GM18870 (cell line): ENCODE results near the gene TMEM217.
A peak's percentile ranks its signal among the peaks of the same experiment; 100 is the strongest.
"Not testable (repeated sequence)": the region's sequence is repeated elsewhere in the genome, so short reads cannot be mapped to it uniquely, and the experiment has no call there.

Experiments used
- ATAC-seq: cut with Tn5 transposase; IDR thresholded peaks from one replicate; pipeline ENCODE4 v1.9.1; 2021; ENCODE audit warnings: moderate library complexity; ENCODE audit not compliant: unreplicated experiment

Gene TMEM217

DNA sequence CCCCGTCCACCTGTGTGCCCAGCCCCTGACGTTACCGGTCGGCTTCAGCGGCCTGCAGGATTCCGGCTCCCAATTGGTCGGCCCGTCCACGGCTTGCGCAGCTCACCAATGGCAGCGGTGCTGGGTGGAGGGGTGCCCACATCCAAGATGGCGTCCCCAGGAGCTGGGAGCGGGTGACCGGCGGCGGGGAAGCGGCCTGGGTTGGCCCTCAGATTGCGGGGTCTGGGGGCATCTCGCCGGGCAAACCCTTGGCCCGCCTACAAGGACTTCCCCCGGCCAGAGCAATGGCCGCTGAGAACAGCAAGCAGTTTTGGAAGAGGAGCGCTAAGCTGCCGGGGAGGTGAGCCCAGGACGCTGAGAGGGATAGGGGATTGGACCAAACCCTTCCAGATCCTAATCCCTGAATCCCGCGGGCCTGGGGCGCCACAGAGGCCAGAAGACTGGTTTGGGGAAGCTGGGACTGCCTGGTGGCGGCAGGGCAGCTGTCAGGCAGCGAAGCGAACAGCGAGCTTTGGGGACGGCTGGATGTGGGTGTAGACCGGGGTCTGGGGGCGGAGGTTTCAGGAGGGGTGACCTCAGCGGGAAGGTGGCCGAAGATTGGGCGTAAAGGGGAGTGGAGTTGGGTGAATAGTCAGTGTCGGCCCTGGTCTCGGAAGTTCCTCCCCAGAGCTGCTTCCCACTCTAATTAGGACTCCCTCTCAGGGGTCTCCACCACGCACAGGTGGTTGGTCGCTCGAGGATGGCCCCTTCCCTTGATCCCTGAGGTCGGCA lies at the start of gene TMEM217, which contains the start of gene TBC1D22B:
TSS of gene TMEM217 (minus strand) at position 511 of the 771 bp plus-strand sequence. CDS start 39,114 bp downstream, outside the sequence.
TSS of gene TBC1D22B (plus strand) at position 139 of the 771 bp plus-strand sequence. CDS start at position 285, 146 bp downstream.
- ATAC-seq, result peak; percentile 83

DNA sequence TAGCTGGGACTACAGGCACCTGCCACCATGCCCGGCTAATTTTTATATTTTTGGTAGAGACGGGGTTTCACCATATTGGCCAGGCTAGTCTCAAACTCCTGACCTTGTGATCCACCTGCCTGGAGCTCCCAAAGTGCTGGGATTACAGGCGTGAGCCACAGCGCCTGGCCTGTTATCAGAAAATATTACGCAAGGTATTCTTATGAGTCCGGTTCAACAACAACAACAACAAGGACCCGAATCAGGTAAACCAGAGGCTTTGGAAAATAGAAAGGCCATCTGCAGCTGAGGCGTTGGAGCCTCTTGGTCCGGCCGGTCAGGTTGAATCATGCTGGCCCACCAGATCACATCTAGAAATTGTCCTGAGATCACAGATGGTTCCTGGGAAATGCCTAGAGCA lies 49.5 kb upstream of the TMEM217 start:
- not testable (repeated sequence) for ATAC-seq

- no peak for ATAC-seq
Measured at GRCh38 chr6:37306624-37307222, 48.8 kb upstream of the TMEM217 start.

DNA sequence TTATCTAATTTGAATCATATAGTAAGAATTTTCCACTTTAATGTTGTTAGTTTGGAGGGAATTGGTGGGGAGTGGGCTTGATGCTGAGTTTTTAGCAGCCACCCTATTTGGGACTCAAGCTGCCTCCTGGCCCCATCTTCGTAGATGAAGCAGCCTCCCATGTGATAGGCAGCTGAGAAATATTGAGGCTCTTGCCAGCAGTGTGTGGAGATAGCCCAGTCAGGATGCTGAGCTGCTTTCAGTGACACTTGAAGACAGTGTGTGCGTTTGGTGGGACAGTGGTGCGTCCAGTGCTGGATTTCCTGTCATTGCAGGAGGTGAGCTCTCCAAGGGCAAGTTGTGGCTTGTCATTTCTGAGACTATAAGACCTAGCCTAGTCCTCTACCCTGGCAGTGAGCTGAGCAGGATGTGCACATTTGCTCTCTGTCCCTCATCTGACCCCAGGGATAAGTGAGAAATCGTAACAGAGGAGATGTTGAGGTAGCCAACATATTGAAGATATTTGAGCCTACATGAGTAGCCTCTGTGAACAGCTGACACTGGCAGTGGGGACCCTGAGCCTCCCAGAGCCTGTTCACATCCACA lies 48.0 kb upstream of the TMEM217 start:
- ATAC-seq, result no peak

- no peak for ATAC-seq
Measured at GRCh38 chr6:37304766-37305165, 46.8 kb upstream of the TMEM217 start.

DNA sequence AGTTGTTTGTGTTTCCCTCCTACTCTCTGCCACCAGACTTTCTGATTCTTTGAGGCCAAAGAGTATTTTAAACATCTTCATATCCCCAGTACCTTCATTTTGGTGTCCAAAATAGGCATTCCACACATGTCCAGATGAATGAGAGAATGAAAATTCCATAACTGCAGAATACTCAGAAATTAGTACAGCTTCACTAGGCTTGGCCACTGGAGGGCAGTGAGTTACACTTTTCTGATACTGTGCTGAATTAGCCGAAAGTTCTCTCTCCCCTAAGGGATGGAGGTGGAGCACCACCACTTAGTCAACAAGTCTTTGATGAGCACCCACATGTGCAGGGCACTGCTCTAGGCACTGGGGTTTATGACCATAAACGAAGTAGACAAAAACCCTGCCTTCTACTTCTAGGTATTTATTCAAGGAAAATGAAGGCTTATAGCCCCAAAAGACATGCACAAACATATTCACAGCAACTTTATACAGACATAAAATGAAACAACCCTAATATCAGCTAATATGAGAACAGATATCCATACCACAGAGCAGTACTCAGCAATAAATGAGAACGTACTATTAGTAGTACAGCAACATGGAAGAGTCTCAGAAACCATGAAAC lies 46.1 kb upstream of the TMEM217 start:
- ATAC-seq, result no peak

- ATAC-seq, result no peak
Measured at GRCh38 chr6:37303091-37303660, 45.2 kb upstream of the TMEM217 start.

- ATAC-seq, result no peak
Measured at GRCh38 chr6:37302086-37302686, 44.2 kb upstream of the TMEM217 start.

GRCh38 chr6:37299990-37300389 lies 42.0 kb upstream of the TMEM217 start:
- ATAC-seq, result no peak

DNA sequence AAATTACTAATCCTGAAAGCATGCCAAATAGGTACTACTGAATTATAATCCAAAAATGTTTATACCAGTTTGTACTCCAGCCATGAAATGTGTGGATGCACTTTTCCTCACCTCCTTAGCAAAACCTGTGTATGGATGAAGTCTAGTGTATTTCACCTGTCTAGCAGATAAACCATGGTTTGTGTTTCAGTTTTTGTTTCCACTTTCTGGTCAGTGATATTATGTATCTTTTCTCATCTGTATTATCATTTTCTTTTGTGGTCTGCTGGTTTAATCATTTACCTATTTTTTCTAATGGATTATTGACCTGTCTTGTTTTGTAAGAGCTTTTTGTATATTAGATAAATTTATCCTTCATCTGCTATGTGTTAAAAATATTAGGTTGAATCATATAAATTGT lies 41.0 kb upstream of the TMEM217 start:
- ATAC-seq, result peak; percentile 50

DNA sequence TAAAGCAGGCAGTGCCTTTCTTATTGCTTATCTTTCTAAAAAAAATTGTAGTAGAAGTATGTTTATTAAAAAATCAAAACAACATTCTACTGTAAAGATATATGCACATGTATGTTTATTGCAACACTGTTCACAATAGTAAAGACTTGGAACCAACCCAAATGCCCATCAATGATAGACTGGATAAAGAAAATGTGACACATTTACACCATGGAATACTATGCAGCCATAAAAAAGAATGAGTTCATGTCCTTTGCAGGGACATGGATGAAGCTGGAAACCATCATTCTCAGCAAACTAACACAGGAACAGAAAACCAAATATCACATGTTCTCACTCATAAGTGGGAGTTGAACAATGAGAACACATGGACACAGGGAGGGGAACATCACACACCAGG lies 39.7 kb upstream of the TMEM217 start:
- ATAC-seq, result not testable (repeated sequence)

DNA sequence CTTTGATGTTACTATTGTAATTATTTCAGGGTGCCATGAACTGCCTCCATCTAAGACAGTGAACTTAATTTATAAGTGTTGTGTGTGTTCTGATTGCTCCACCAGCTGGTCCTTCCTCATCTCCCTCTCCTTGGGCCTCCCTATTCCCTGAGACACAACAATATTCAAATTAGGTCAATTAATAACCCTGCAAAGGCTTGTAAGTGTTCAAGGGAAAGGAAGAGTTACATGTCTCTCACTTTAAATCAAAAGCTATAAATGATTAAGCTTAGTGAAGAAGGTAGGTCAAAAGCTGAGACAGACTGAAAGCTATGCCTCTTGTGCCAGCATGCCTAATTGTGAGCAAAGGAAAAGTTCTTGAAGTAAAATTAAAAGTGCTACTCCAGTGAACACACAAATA lies 35.5 kb upstream of the TMEM217 start:
- no peak for ATAC-seq

DNA sequence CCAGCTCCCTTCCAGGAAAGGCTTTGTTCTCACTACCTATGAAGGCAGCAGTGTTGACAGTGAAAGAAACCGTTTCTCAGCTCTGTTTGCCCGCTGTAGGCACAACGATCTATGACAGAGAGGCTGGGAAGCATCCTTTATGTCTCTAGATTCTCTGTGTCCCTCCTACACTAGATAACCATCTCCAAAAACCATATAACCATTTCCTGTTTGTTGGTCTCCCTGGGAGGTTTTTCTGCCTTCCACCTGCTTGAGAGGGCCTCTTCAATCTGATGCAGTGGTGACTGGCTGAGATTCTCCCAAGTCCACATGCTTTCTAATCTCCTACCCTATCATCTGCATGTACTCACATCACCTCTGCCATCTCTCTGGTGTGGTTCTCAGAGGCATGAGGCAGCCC lies 32.0 kb upstream of the TMEM217 start:
- no peak for ATAC-seq

GRCh38 chr6:37288247-37288646 lies 30.3 kb upstream of the TMEM217 start:
- no peak for ATAC-seq

DNA sequence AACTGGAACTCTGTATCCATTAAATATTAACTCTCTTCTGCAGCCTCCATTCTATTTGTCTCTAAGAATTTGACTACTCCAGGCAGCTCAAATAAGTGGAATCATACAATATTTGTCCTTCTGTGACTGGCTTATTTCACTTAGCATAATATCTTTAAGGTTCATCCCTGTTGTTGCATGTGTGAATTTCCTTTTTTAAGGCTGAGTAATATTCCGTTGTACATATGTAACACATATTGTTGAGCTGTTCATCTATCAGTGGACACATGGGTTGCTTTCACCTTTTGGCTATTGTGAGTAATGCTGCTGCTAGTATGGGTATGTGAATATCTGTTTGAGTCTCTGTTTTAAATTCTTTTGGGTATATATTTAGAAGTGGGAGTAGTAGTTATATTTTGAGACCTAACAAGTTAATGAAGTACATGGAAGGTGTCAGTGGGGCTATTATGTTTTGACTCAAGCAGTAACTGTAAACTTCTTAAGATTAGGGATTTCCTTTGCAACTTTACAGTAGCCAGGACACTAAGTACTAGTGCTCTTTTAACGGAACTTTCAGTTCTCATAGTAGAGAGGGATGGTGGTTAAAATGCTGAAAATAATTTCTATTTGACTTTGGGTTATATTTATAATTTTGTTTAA lies 29.7 kb upstream of the TMEM217 start:
- ATAC-seq, result no peak

GRCh38 chr6:37285861-37286311 lies 27.9 kb upstream of the TMEM217 start:
- no peak for ATAC-seq

DNA sequence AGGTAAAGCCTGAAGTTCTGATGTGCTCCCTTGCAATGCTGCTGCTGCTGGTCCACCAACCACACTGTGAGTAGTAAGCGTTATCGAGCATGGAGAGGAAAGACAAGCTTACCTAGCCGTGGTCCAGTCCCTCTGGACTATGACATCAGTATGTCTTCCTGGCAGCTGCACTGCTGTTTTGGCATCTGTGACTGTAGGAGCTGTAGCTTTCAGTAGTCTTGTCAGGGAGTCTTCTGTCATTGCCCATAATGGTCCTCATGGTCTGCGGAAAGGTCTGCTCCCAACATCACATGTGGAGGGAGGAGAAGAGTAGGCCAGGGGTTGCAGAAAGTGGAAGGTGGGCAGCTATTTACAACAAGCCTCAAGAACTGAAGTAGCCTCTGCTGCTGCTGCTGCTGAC lies 26.8 kb upstream of the TMEM217 start:
- no peak for ATAC-seq

- ATAC-seq, result no peak
Measured at GRCh38 chr6:37283671-37284151, 25.8 kb upstream of the TMEM217 start.

DNA sequence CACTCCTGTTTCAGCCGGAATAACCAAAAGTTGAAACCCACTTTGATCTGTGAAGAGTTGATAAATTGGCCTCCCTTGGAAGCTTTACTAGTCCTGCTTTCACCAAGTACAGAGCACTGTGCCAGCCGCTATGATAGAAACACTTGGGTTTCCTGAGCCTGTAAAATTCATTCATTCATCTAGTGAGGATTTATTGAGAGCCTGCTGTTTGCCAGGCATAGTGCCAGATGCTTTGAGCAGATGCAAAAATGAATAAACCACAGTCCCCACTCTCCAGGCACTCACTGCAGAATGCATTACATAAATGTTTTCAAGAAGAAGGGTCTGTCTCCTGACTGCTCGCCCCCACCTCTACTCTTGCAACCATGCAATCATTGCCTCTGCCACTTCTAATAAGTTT lies 25.3 kb upstream of the TMEM217 start:
- ATAC-seq, result no peak

- ATAC-seq, result no peak
Measured at GRCh38 chr6:37282371-37282770, 24.4 kb upstream of the TMEM217 start.
